HepG2 (cell line): ENCODE data around the gene DNASE1. TPM values are rescaled to one million over a fixed set of nuclear protein-coding genes. Genes with fewer than 3 reads are reported as not detected.
"Not testable (repeated sequence)": the region's sequence is repeated elsewhere in the genome, so short reads cannot be mapped to it uniquely, and the experiment has no call there.

Source experiments
- ATAC-seq: fragments of 200-7000 bp; cut with Tn5 transposase; 3 replicates; pipeline ENCODE4 v1.9.1; 2020; ENCODE audit warnings: mild to moderate bottlenecking, moderate library complexity
- BruUV-seq: library from RNA; stranded (reverse); fragments of 400-500 nt; replicated peaks from 2 replicates; lab custom pipeline; 2021; lab: Mats Ljungman, UMichigan
- CTCF ChIA-PET: fragments of 300-600 bp; formaldehyde crosslinking; extraction: SDS; loops from one replicate; lab custom pipeline; 2021; ENCODE audit warnings: low total read pairs, inconsistent platforms, low intra/inter-chr PET ratio; lab: Yijun Ruan, JAX
- POLR2A ChIA-PET: fragments of 350-600 bp; sonication (Branson Sonifier 250); formaldehyde crosslinking; loops from one replicate; lab custom pipeline; 2020; ENCODE audit warnings: antibody characterized with exemption, inconsistent platforms; lab: Yijun Ruan, JAX
- DNase-seq: peaks from one replicate; pipeline ENCODE4 v3.0.0-alpha.2; 2015; ENCODE audit warnings: low spot score
- FAIRE-seq: peaks from 3 replicates; lab custom pipeline; 2011; peaks lifted over from hg19 to GRCh38; lab: Jason Lieb, UNC
- H2AFZ ChIP-seq: one replicate; pipeline ENCODE4 v1.6.1; 2011; ENCODE audit warnings: low read length, inconsistent platforms
- H3K27ac ChIP-seq: fragments of 300-600 bp; 3 replicates; pipeline ENCODE4 v1.8.0; 2011; ENCODE audit warnings: mixed run types, mild to moderate bottlenecking, mixed read lengths, low read length, inconsistent platforms; ENCODE audit not compliant: insufficient read depth; ENCODE audit errors: extremely low read length
- H3K27me3 ChIP-seq, 2 experiments: fragments of 200-600 bp in 1 of 2; 2 replicates in 1 of 2; 3 replicates in 1 of 2; pipeline versions ENCODE4 v1.6.0 to v1.8.0; 2011; ENCODE audit warnings: low read length in 2 of 2, mild to moderate bottlenecking in 2 of 2, moderate library complexity in 2 of 2, inconsistent platforms in 1 of 2; ENCODE audit not compliant: insufficient read depth in 2 of 2, control insufficient read depth in 1 of 2
- H3K36me3 ChIP-seq, 2 experiments: fragments of 200-600 bp in 1 of 2; replicated peaks in 1 of 2; 2 replicates in 1 of 2; 3 replicates in 1 of 2; pipeline versions ENCODE4 v1.5.1 to v1.8.0; 2011; ENCODE audit warnings: low read length in 2 of 2, inconsistent platforms in 1 of 2; ENCODE audit not compliant: insufficient read depth in 2 of 2, control insufficient read depth in 1 of 2
- H3K4me1 ChIP-seq: 2 replicates; pipeline ENCODE4 v1.5.1; 2012; ENCODE audit warnings: low read length, inconsistent platforms; ENCODE audit not compliant: insufficient read depth
- H3K4me2 ChIP-seq: 2 replicates; pipeline ENCODE4 v1.6.0; 2011; ENCODE audit warnings: low read depth, low read length, inconsistent platforms
- H3K4me3 ChIP-seq, 3 experiments: fragments of 200-600 bp in 1 of 3; sonication (generic), shearing (Covaris generic) in 1 of 3; replicated peaks in 1 of 3; 2 replicates each; pipeline ENCODE4 v1.5.1; 2011 to 2016; ENCODE audit warnings: low read length in 3 of 3, inconsistent platforms in 2 of 3, low read depth in 2 of 3, mild to moderate bottlenecking in 2 of 3, control low read depth in 1 of 3, mixed read lengths in 1 of 3; ENCODE audit not compliant: insufficient read depth in 1 of 3
- H3K79me2 ChIP-seq: one replicate; pipeline ENCODE4 v1.6.1; 2011; ENCODE audit warnings: low read length, inconsistent platforms; ENCODE audit not compliant: insufficient read depth
- H3K9ac ChIP-seq: 2 replicates; pipeline ENCODE4 v1.6.0; 2011; ENCODE audit warnings: mild to moderate bottlenecking, low read depth, low read length, inconsistent platforms; ENCODE audit not compliant: insufficient read depth
- H3K9me3 ChIP-seq: 2 replicates; pipeline ENCODE4 v1.5.1; 2012; ENCODE audit warnings: mild to moderate bottlenecking, low read length
- H4K20me1 ChIP-seq: 2 replicates; pipeline ENCODE4 v1.6.0; 2011; ENCODE audit warnings: inconsistent platforms, mild to moderate bottlenecking, low read length, moderate library complexity; ENCODE audit not compliant: insufficient read depth
- THAP8 ChIP-seq: sonication (generic); formaldehyde crosslinking; IDR thresholded peaks from 2 replicates; pipeline ENCODE4 v1.5.1; 2020; ENCODE audit warnings: missing genetic modification reagents, mild to moderate bottlenecking, borderline replicate concordance
- ZBTB14 ChIP-seq: sonication (generic); formaldehyde crosslinking; IDR thresholded peaks from 2 replicates; pipeline ENCODE4 v1.4.0; 2020; ENCODE audit warnings: missing genetic modification reagents
- ZFP41 ChIP-seq: sonication (generic); formaldehyde crosslinking; IDR thresholded peaks from 2 replicates; pipeline ENCODE4 v1.4.0; 2020; ENCODE audit warnings: mild to moderate bottlenecking, missing genetic modification reagents, borderline replicate concordance
- ZNF564 ChIP-seq: sonication (generic); formaldehyde crosslinking; IDR thresholded peaks from 2 replicates; pipeline ENCODE4 v1.8.1; 2023; ENCODE audit warnings: mild to moderate bottlenecking, missing genetic modification reagents
- ZNF747 ChIP-seq: sonication (generic); formaldehyde crosslinking; IDR thresholded peaks from 2 replicates; pipeline ENCODE4 v1.8.1; 2023; ENCODE audit warnings: missing genetic modification reagents, mild to moderate bottlenecking, borderline replicate concordance
- WGBS: methylation state at CpG from one replicate; pipeline ENCODE4 v1.1.6; 2017; ENCODE audit warnings: low lambda C conversion rate; 5-methylcytosine and 5-hydroxymethylcytosine counted together
- in situ Hi-C: cut with HindIII; loops from 2 replicates; pipeline ENCODE4 v1.10.0; 2017; ENCODE audit warnings: low pct_unique_long_range_greater_than_20kb; ENCODE audit not compliant: extremely low pct_ligation_motif_present
- intact Hi-C: fragments of 100-400 bp; cut with micrococcal nuclease; formaldehyde crosslinking; loops from one replicate; pipeline ENCODE4 v1.10.0; 2022; ENCODE audit not compliant: unreplicated experiment
- polyA plus RNA-seq, 8 experiments: library from polyadenylated mRNA; depleted of rRNA in 3 of 8; stranded (reverse) in 7 of 8; unstranded in 1 of 8; fragments of >200 nt; fragmentation: Illumina TruSeq in 4 of 8; extraction: Trizol in 4 of 8; gene quantifications; 2 replicates each; pipeline versions ENCODE4 v1.2.1 to v1.2.3, GENCODE V29; 2011 to 2016; ENCODE audit warnings: low read depth in 4 of 8, missing spikeins in 1 of 8, mixed read lengths in 1 of 8; ENCODE audit not compliant: insufficient read depth in 1 of 8
- total RNA-seq, 5 experiments: library from RNA; depleted of rRNA; stranded (reverse); fragments of >200 nt; fragmentation: Illumina TruSeq; extraction: Trizol; gene quantifications; 2 replicates each; pipeline ENCODE4 v1.2.3, GENCODE V29; 2016; ENCODE audit warnings: low read depth in 1 of 5

Gene DNASE1
- total and polyA plus RNA-seq, 2 of the 13 experiments (the other 11 are each of a cell fraction or from before 2014, with no cell fraction given) = 7.1 to 11.1 TPM

DNA sequence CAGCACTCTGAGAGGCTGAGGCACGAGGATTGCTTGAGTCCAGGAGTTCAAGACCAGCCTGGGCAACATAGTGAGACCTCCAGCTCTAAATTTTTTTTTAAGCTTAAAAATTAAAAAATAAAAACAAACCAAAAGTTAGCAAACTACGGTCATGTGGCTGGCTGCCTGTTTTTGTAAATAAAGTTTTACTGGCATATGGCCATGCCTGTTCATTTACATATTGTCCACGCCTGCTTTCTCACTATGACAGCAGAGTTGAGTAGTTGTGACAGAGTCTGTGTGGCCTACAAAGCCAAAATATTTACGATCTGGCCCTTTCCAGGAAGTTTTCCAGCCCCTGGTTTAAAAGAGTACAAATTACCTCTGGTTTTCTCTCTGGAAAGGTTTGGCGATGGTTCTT is 46.4 kb upstream of the DNASE1 start (continued):
- TF ChIP-seq THAP8 (CRISPR knock-in tag) = no peak
- TF ChIP-seq ZBTB14 = no peak
- TF ChIP-seq ZNF564 = no peak
- TF ChIP-seq ZNF747 (CRISPR knock-in tag) = no peak
- no peak for TF ChIP-seq ZFP41 (CRISPR knock-in tag)

GRCh38 chr16:3608976-3609375 is 45.5 kb upstream of the DNASE1 start:
- H3K9ac ChIP-seq, FAIRE-seq, H3K4me3 ChIP-seq, H3K27ac ChIP-seq, H3K4me2 ChIP-seq, H3K9me3 ChIP-seq, intact Hi-C loops, POLR2A ChIA-PET, BruUV-seq, H4K20me1 ChIP-seq, H2AFZ ChIP-seq, in situ Hi-C loops, ATAC-seq, CTCF ChIA-PET, H3K27me3 ChIP-seq, H3K36me3 ChIP-seq, DNase-seq: not testable (repeated sequence)
- Histone ChIP-seq H3K4me1 (peaks cover 48% of the 10 kb centered on the region), H3K79me2 (peaks cover 22% of the 10 kb centered on the region)
- WGBS = 90% methylated on average over 13 of the region's 13 CpGs
